Suprapubic skin (tissue), 4 donors: ENCODE measurements around the gene TBXAS1.
"Not testable (repeated sequence)": the region's sequence is repeated elsewhere in the genome, so short reads cannot be mapped to it uniquely, and the experiment has no call there.

Experiments used
- CTCF ChIP-seq, 2 donors: fragments of 200-600 bp in 1 of 2; fragments of 450-650 bp in 1 of 2; sonication (generic) in 1 of 2; IDR thresholded peaks; one replicate each; pipeline ENCODE4 v1.5.1; 2016 to 2019; ENCODE audit warnings: antibody characterized with exemption in 2 of 2, mild to moderate bottlenecking in 1 of 2, moderate library complexity in 1 of 2
- EP300 ChIP-seq: sonication (generic); formaldehyde crosslinking; IDR thresholded peaks from one replicate; pipeline ENCODE4 v1.6.1; 2017; ENCODE audit warnings: antibody characterized with exemption
- POLR2A ChIP-seq, 2 donors: fragments of 450-650 bp; IDR thresholded peaks; one replicate each; pipeline ENCODE4 v1.6.1; 2017; ENCODE audit warnings: antibody characterized with exemption in 2 of 2, mild to moderate bottlenecking in 2 of 2, moderate library complexity in 2 of 2
- POLR2AphosphoS5 ChIP-seq, 3 donors: sonication (generic); formaldehyde crosslinking; IDR thresholded peaks; one replicate each; pipeline ENCODE4 v1.6.1; 2017; ENCODE audit warnings: antibody characterized with exemption in 3 of 3

GRCh38 chr7:139929221-139929620, 100.2 kb downstream of the TBXAS1 start:
- not testable (repeated sequence) for TF ChIP-seq POLR2AphosphoS5 (IDR thresholded peaks at IDR 0.05); CTCF (IDR thresholded peaks at IDR 0.05); POLR2A (IDR thresholded peaks at IDR 0.05); EP300
